GM13977 (cell line): ENCODE results near the gene AHRR.
A peak's percentile ranks its signal among the peaks of the same experiment; 100 is the strongest.

ENCODE experiments used
- DNase-seq: peaks from one replicate; pipeline ENCODE4 v3.0.0; 2012; ENCODE audit warnings: low spot score
- in situ Hi-C: fragments of 300-500 bp; cut with MboI; formaldehyde crosslinking; loops from one replicate; pipeline ENCODE4 v1.12.0; 2022; ENCODE audit warnings: low sequenced_read_pairs, low pct_unique_long_range_greater_than_20kb, mixed read lengths, inconsistent platforms; ENCODE audit not compliant: unreplicated experiment
- TF ChIP-seq, protein P1 (sequence below): IDR thresholded peaks from 2 replicates; pipeline ENCODE4 v1.5.1; 2012; ENCODE audit warnings: mild to moderate bottlenecking, control low read depth; ENCODE audit not compliant: insufficient read depth; ENCODE audit errors: extremely low read depth, missing control alignments

Gene AHRR

DNA sequence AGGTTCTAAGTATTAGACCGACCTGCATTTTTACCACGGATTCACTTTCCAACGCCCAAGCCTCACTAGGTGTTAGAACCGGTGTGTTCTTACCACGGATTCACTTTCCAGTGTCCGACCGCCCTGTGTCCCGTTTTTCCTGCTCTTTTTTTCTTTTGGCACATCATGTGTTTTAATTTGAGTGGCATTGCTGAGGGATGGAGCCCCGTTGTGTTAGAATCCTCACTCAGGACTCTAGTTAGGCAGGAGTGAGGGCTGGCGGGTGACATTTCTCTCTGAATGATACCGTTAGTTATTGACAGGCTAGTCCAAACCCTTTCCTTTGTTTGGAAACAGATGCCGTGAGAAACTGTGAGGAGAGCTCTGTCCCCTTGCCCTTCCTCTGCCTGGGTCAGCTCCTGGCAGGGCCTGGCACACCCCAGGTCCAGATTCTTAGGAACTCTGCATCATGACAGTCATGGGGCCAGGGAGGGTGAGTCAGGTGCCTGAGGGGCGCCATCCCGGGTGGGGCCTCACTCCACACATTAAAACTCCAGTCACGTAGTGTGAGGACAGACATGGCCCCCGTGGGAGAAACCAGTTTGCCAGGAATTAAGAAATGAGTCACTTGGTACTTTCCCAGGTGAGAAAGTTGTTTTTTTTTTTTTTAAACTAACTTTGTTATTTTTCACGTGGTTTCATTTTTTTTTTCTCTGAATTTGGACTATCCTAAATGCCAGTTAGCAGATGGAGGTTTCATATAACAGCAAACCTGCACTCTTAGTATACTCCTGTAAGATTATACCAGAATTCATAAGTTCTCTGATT is 137.2 kb downstream of the AHRR start:
- in situ Hi-C loops: no loop called here
- TF ChIP-seq, protein P1, sequence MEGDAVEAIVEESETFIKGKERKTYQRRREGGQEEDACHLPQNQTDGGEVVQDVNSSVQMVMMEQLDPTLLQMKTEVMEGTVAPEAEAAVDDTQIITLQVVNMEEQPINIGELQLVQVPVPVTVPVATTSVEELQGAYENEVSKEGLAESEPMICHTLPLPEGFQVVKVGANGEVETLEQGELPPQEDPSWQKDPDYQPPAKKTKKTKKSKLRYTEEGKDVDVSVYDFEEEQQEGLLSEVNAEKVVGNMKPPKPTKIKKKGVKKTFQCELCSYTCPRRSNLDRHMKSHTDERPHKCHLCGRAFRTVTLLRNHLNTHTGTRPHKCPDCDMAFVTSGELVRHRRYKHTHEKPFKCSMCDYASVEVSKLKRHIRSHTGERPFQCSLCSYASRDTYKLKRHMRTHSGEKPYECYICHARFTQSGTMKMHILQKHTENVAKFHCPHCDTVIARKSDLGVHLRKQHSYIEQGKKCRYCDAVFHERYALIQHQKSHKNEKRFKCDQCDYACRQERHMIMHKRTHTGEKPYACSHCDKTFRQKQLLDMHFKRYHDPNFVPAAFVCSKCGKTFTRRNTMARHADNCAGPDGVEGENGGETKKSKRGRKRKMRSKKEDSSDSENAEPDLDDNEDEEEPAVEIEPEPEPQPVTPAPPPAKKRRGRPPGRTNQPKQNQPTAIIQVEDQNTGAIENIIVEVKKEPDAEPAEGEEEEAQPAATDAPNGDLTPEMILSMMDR: no peak
- peak; percentile 75 for DNase-seq

DNA sequence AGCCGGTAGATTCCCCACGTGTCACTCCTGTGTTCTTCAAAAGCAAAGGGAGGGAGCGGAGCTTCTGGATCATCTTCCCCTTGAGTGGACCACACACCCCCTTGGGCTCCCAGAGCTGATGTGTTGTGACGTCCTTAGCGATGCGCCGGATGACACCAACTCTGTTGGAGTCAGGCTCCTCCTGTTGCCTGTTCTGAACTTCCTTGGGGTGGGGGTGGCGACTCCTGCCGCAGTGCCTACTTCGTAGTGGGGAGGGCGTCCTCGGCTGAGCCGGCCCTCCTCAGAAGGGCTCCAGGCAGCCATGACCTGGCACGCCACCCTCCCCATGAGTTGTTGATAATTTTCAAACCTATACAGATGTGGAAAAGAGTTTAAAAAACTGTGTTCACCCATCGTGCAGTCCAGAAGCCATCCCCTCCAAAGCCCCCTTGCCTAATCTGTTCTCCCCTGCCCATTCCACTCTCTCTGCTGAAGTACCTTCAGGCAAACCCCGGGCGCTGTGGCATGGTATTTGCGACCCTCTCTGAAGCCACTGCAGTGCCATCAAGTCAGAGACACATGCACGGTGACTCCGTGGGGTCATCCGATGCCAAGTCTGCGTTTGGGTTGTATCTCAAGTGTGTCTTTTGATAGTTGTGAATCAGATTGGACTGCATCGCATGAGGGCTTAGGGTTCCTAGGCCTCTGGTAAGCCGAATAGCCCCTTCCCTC is 138.2 kb downstream of the AHRR start:
- TF ChIP-seq, protein P1: no peak
- DNase-seq: no peak
- in situ Hi-C loops: no loop called here

DNA sequence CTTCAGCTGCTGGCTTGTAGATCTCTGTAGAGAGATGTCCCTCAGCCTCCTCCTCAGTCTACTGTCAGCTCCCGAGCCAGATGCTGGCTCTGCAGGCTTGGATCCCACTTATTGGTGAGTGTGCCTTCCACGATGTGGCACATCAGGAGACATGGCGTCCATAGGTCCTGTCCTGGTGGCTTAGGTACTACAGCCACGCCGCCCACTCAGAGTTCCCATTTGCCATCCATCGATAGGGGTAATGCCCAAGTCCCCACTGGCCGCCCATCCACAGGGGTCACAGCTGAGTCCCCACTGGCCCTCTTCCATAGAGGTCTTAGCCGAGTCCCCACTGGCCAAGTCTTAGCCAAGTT is 138.7 kb downstream of the AHRR start:
- TF ChIP-seq, protein P1: no peak
- no peak for DNase-seq
- in situ Hi-C loops: no loop called here

DNA sequence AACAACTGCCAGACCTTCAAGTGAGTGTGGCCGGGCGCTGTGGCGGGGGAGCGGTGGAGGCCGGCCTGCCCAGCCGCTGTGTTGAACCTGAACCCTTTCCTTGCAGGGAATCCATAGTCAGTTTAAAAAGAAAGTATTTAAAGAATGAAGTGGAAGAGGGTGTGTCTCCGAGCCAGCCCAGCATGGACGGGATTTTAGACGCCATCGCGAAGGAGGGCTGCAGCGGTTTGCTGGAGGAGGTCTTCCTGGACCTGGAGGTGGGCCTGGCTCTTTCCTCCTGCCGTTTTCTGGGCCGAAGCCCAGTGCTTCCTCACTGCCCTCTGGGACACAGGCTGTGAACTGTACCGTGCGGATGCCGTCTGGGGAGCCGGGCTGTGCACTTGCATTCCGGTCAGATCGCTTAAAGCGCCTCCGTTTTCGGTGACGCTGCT is 140.6 kb downstream of the AHRR start:
- TF ChIP-seq, protein P1: no peak
- DNase-seq: no peak
- in situ Hi-C loops: no loop called here

DNA sequence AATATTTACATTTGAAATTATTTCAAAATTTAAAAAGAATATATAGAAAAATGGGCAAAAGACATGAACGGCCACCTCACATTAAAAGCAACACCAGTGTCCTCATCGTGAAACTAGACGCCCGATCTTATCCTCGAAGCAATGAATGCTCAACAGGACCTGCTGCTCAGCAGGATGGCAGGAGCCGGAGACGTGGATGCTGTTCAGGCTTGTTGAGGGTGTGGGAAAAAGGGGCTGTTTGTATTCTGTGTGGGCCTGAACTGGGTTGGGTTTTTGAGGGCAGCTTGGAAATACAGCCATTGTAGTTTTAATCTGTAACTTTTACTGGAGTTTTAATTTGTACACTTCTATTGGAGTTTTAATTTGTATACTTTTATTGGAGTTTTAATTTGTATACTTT is 141.8 kb downstream of the AHRR start:
- in situ Hi-C loops: no loop called here
- DNase-seq: no peak
- TF ChIP-seq, protein P1: no peak

DNA sequence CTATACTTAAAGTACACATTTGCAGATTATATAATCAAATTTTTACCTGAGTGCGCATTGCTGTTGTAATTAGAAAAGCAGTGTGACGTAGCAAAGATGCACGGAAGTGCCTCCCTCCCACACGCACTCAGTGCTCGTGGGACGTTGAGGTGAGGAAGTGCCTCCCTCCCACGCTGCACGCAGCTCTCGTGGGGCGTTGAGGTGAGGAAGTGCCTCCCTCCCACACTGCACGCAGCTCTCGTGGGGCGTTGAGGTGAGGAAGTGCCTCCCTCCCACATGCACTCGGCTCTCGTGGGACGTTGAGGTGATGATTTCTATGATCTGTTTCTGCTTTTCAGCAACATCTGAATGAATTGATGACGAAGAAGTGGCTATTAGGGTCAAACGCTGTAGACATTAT is 142.4 kb downstream of the AHRR start:
- in situ Hi-C loops: no loop called here
- TF ChIP-seq, protein P1: no peak
- DNase-seq: peak; percentile 42
